Subcutaneous adipose tissue (tissue), 4 donors: Measurements from ENCODE around the gene PALD1. TPM values are rescaled to one million over a fixed set of nuclear protein-coding genes. Genes with fewer than 3 reads are reported as not detected.

Experiments
- total RNA-seq, 4 donors: library from RNA; depleted of rRNA; stranded (reverse); fragments of >200 nt; gene quantifications; one replicate each; pipeline ENCODE4 v1.1.0, GENCODE V29; 2016
- TF ChIP-seq, protein P1 (sequence below): fragments of 450-650 bp; IDR thresholded peaks from one replicate; pipeline ENCODE4 v1.5.1; 2016; ENCODE audit warnings: low read depth, mild to moderate bottlenecking, control low read depth, antibody characterized with exemption, moderate library complexity

PALD1 gene
- total RNA-seq, 4 donors from 2014 or later = 1.0 to 4.5 (median 2.9) TPM

DNA sequence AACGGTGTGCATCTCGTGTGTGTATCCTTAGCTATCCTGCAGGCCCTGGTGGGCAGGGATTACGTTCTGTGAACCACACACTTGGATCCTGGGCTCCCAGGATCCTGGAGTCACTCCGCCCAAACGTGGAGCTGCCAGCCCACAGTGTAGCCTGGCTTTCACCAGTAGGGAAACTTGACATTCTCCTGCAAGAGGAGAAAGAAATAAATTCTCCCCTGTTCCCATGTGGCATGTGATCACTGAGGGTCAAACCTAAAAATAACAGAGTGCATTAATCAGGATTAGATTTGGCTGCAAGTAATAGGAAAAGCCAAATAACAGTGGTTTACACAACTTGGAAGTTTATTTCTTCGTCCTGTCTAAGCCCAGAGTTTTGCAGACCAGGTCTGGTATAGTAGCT is 32.3 kb downstream of the PALD1 start:
- TF ChIP-seq, protein P1, sequence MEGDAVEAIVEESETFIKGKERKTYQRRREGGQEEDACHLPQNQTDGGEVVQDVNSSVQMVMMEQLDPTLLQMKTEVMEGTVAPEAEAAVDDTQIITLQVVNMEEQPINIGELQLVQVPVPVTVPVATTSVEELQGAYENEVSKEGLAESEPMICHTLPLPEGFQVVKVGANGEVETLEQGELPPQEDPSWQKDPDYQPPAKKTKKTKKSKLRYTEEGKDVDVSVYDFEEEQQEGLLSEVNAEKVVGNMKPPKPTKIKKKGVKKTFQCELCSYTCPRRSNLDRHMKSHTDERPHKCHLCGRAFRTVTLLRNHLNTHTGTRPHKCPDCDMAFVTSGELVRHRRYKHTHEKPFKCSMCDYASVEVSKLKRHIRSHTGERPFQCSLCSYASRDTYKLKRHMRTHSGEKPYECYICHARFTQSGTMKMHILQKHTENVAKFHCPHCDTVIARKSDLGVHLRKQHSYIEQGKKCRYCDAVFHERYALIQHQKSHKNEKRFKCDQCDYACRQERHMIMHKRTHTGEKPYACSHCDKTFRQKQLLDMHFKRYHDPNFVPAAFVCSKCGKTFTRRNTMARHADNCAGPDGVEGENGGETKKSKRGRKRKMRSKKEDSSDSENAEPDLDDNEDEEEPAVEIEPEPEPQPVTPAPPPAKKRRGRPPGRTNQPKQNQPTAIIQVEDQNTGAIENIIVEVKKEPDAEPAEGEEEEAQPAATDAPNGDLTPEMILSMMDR = no peak

DNA sequence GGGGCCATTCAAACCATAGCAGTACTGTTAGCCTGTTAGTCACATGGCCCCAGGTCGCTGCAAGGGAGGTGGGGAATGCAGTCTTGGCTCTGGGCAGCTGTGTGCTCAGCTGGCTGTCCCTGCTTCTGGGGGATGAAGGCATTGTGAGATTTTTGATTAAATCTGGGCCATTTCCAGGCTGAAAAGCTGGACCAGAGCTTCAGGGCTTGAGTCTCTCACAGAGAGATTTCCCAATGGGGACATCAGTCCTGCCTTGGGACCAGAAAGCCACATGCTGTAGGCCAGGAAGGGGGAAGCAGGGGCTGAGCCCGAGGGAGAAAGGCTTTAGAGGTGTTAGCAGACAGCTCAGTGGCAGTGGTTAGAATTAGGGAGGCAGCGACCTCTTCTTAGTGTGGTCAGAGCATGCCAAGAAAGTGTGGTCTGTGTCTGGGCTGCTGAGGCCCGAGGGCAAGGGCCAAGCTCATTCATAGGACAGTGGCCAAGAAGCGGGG is 33.6 kb downstream of the PALD1 start:
- TF ChIP-seq, protein P1 = no peak

DNA sequence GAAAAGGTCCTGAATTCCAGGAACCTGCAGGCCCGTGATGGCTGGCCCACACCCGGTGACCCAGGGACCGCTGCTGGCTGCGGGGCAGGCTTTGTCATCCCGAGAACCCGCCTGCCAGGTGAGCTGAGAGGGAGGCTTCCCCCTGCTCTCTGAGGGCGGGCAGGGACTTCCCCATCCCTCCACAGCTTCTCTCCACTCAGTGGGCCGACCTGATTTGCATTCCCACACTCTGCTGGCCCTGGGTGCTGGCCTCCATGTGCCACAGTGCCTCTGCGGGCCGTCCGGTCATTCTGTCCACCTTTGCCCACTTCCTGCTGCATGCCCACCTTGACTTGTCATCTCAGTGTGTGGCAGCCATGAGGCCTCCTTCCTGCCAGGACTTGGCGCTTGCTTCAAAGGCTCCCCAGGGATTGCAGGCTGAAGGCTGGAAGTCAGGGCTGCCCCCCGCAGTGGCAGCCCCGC is 35.3 kb downstream of the PALD1 start:
- TF ChIP-seq, protein P1 = no peak

DNA sequence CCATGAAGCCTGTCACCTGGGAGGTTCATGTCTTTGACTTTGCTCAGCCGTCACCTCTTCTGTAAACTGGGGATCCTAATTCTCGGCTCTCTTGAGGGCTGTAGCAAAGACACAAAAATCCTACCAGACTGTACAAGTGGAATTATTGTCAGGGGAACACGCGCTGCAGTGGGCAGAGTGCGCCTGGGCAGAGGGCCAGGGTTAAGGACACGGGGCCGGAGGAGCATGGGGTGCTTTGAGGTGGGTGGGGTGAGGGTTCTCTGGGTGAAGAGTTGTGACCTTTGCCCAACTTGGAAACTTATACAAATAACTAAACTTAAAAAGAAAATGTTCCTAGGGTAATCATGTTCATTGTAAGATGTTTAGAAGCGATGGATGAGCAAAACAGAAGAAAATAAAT is 36.0 kb downstream of the PALD1 start:
- TF ChIP-seq, protein P1 = no peak

GRCh38 chr10:70515035-70515667 is 36.6 kb downstream of the PALD1 start:
- TF ChIP-seq, protein P1 = no peak

- TF ChIP-seq, protein P1 = no peak
Observed at GRCh38 chr10:70518695-70519094, 40.1 kb downstream of the PALD1 start.

GRCh38 chr10:70523057-70523456 is 44.5 kb downstream of the PALD1 start:
- TF ChIP-seq, protein P1 = no peak
